ENCODE results near the gene PROM1. TPM values are rescaled to one million over a fixed set of nuclear protein-coding genes. Genes with fewer than 3 reads are reported as not detected.

The PROM1 gene
- polyA plus RNA-seq, 1 donor, result 22.5 TPM

DNA sequence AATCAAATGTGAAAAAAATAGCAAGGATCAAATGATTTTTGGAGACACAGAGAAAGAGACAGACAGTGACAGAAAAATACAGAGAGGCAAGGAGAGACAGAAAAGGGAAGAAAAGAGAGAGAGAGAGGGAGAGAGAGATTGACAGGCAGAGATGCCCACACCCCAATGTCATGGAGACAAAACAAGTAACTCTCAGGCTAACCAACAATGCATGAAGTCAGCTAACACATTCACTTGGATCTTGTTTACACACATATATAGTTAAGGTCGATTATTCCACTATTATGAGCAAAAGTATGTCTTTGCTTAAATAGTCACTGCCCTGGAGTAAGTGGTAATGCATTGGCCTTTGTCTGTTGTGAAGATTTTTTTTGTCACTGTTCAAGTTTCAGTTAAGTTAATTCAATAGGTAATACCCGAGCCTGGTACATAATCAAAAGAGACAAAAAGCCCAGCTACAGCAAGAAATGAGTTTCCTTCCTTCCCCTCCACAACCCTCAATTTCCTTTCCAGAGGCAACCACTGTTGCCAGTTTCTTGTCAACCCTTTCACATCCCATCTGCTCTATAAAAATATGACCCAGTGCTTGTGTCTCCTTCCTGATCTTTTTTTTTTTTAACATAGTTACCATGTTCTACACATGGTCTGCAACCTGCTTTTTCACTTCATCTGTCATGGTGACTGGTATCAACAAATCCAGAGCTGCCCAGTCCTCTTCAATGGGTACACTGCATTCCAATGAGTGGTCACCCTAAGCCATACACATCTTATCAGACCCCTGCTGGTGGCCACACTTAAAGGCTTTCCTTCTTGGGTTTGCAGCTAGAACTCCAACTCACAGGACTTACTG, 52.1 kb downstream of the PROM1 start:
- Histone ChIP-seq H3K9me3 (ENCODE audit: control insufficient read depth, low read depth, low read length) (no peaks in the 10 kb centered on the region), H3K27ac (ENCODE audit: low read length) (no peak overlapping the region), H3K4me3 (ENCODE audit: low read length) (no peak overlapping the region), H3K4me1 (ENCODE audit: control insufficient read depth, insufficient read depth, low read length) (no peaks in the 10 kb centered on the region), H3K27me3 (ENCODE audit: control insufficient read depth, insufficient read depth, low read length) (no peaks in the 10 kb centered on the region), H3K36me3 (ENCODE audit: control insufficient read depth, insufficient read depth, low read length) (no peaks in the 10 kb centered on the region)
- no peak for DNase-seq
- WGBS (ENCODE audit: insufficient coverage, low lambda C conversion rate), result 45% methylated on average over 2 of the region's 2 CpGs

- Histone ChIP-seq H3K9me3 (ENCODE audit: control insufficient read depth, low read depth, low read length) (no peaks in the 10 kb centered on the region), H3K36me3 (ENCODE audit: control insufficient read depth, insufficient read depth, low read length) (no peaks in the 10 kb centered on the region), H3K4me3 (ENCODE audit: low read length) (no peak overlapping the region), H3K4me1 (ENCODE audit: control insufficient read depth, insufficient read depth, low read length) (no peaks in the 10 kb centered on the region), H3K27me3 (ENCODE audit: control insufficient read depth, insufficient read depth, low read length) (no peaks in the 10 kb centered on the region), H3K27ac (ENCODE audit: low read length) (no peak overlapping the region)
- 43% methylated on average over 1 of the region's 1 CpG for WGBS (ENCODE audit: insufficient coverage, low lambda C conversion rate)
- no peak for DNase-seq
Measured at GRCh38 chr4:16029886-16030285, 53.9 kb downstream of the PROM1 start.

GRCh38 chr4:16029262-16029661, 54.6 kb downstream of the PROM1 start:
- WGBS (ENCODE audit: insufficient coverage, low lambda C conversion rate), result no CpG with 5 or more reads among the region's 4 CpGs

GRCh38 chr4:16027626-16028025, 56.2 kb downstream of the PROM1 start:
- no peak for DNase-seq
- no peaks in the 10 kb centered on the region for H3K27me3 ChIP-seq (ENCODE audit: control insufficient read depth, insufficient read depth, low read length)
- peaks cover 5% of the 10 kb centered on the region for H3K36me3 ChIP-seq (ENCODE audit: control insufficient read depth, insufficient read depth, low read length)
- H3K9me3 ChIP-seq (ENCODE audit: control insufficient read depth, low read depth, low read length), result no peaks in the 10 kb centered on the region
- no peaks in the 10 kb centered on the region for H3K4me1 ChIP-seq (ENCODE audit: control insufficient read depth, insufficient read depth, low read length)
- WGBS (ENCODE audit: insufficient coverage, low lambda C conversion rate), result 94% methylated on average over 2 of the region's 4 CpGs
- no peak overlapping the region for H3K4me3 ChIP-seq (ENCODE audit: low read length)
- H3K27ac ChIP-seq (ENCODE audit: low read length), result no peak overlapping the region

More at GRCh38 chr4:16029262-16029661, 54.6 kb downstream of the PROM1 start:
- no peak overlapping the region for H3K4me3 ChIP-seq (ENCODE audit: low read length)
- H3K4me1 ChIP-seq (ENCODE audit: control insufficient read depth, insufficient read depth, low read length), result no peaks in the 10 kb centered on the region
- no peak for DNase-seq
- no peak overlapping the region for H3K27ac ChIP-seq (ENCODE audit: low read length)
- no peaks in the 10 kb centered on the region for H3K9me3 ChIP-seq (ENCODE audit: control insufficient read depth, low read depth, low read length)
- no peaks in the 10 kb centered on the region for H3K27me3 ChIP-seq (ENCODE audit: control insufficient read depth, insufficient read depth, low read length)
- H3K36me3 ChIP-seq (ENCODE audit: control insufficient read depth, insufficient read depth, low read length), result no peaks in the 10 kb centered on the region

GRCh38 chr4:16027114-16027513, 56.7 kb downstream of the PROM1 start:
- no peak for DNase-seq
- Histone ChIP-seq H3K27me3 (ENCODE audit: control insufficient read depth, insufficient read depth, low read length) (no peaks in the 10 kb centered on the region), H3K9me3 (ENCODE audit: control insufficient read depth, low read depth, low read length) (no peaks in the 10 kb centered on the region), H3K4me3 (ENCODE audit: low read length) (no peak overlapping the region), H3K27ac (ENCODE audit: low read length) (no peak overlapping the region), H3K36me3 (ENCODE audit: control insufficient read depth, insufficient read depth, low read length) (peaks cover 5% of the 10 kb centered on the region), H3K4me1 (ENCODE audit: control insufficient read depth, insufficient read depth, low read length) (no peaks in the 10 kb centered on the region)
- WGBS (ENCODE audit: insufficient coverage, low lambda C conversion rate), result no CpG with 5 or more reads among the region's 2 CpGs

GRCh38 chr4:16026160-16026761, 57.6 kb downstream of the PROM1 start:
- Histone ChIP-seq H3K36me3 (ENCODE audit: control insufficient read depth, insufficient read depth, low read length) (peaks cover 5% of the 10 kb centered on the region), H3K4me3 (ENCODE audit: low read length) (no peak overlapping the region), H3K4me1 (ENCODE audit: control insufficient read depth, insufficient read depth, low read length) (no peaks in the 10 kb centered on the region), H3K27me3 (ENCODE audit: control insufficient read depth, insufficient read depth, low read length) (no peaks in the 10 kb centered on the region), H3K27ac (ENCODE audit: low read length) (no peak overlapping the region), H3K9me3 (ENCODE audit: control insufficient read depth, low read depth, low read length) (no peaks in the 10 kb centered on the region)
- WGBS (ENCODE audit: insufficient coverage, low lambda C conversion rate), result 20% methylated on average over 1 of the region's 5 CpGs
- peak; percentile 28 to 32 for DNase-seq

DNA sequence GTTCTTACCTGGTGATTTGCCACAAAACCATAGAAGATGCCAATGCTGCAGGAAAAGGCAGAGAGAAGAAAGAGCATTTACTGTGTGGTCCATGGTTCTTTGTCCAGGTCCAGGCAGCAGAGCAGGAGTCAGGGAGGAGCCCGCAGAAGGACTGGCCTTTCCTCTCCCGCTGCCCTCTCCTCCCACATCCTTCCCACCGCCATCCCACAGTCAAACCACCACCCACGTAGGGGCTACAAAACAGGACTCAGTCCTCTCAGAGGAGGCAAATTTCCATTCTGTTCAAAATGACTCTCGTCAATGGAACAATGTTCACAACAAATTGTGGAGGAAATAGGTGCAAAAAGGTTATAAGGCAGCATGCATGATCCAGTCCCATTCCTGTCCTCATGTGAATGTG, 58.6 kb downstream of the PROM1 start:
- Histone ChIP-seq H3K27ac (ENCODE audit: low read length) (no peak overlapping the region), H3K4me1 (ENCODE audit: control insufficient read depth, insufficient read depth, low read length) (no peaks in the 10 kb centered on the region), H3K4me3 (ENCODE audit: low read length) (no peak overlapping the region), H3K9me3 (ENCODE audit: control insufficient read depth, low read depth, low read length) (no peaks in the 10 kb centered on the region), H3K36me3 (ENCODE audit: control insufficient read depth, insufficient read depth, low read length) (peaks cover 5% of the 10 kb centered on the region), H3K27me3 (ENCODE audit: control insufficient read depth, insufficient read depth, low read length) (no peaks in the 10 kb centered on the region)
- no peak for DNase-seq
- WGBS (ENCODE audit: insufficient coverage, low lambda C conversion rate), result no CpG with 5 or more reads among the region's 5 CpGs

DNA sequence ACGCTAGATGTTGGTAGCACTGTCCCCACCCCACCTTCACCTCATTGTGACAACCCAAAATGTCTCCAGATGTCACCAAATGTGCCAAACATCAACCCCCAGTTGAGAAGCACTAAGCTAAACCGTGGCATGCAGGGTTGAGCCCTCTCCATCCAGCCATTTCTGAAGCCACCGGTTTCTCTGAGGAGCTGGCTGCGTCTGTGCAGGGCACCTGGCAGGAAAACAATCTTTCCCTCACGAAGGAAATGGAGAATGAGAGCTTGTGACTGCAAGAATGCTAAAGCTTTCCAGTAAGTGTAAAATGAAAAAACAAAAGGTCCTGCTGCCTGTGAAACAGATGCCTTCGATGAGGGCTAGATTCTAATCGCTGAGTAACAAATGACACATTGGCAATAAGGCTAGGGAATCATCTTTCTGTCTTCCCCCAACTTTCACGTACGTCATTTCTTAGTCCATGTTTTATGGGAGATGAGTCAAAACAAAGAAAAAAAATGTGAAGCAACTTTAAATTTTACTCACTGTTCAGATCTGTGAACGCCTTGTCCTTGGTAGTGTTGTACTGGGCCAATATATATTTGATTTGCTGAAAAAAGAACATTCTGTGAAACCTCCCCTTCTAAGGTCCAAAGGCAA, 59.9 kb downstream of the PROM1 start:
- Histone ChIP-seq H3K9me3 (ENCODE audit: control insufficient read depth, low read depth, low read length) (no peaks in the 10 kb centered on the region), H3K27me3 (ENCODE audit: control insufficient read depth, insufficient read depth, low read length) (no peaks in the 10 kb centered on the region), H3K4me1 (ENCODE audit: control insufficient read depth, insufficient read depth, low read length) (no peaks in the 10 kb centered on the region), H3K36me3 (ENCODE audit: control insufficient read depth, insufficient read depth, low read length) (peaks cover 5% of the 10 kb centered on the region), H3K4me3 (ENCODE audit: low read length) (no peak overlapping the region), H3K27ac (ENCODE audit: low read length) (no peak overlapping the region)
- WGBS (ENCODE audit: insufficient coverage, low lambda C conversion rate), result no CpG with 5 or more reads among the region's 10 CpGs
- DNase-seq, result no peak

DNA sequence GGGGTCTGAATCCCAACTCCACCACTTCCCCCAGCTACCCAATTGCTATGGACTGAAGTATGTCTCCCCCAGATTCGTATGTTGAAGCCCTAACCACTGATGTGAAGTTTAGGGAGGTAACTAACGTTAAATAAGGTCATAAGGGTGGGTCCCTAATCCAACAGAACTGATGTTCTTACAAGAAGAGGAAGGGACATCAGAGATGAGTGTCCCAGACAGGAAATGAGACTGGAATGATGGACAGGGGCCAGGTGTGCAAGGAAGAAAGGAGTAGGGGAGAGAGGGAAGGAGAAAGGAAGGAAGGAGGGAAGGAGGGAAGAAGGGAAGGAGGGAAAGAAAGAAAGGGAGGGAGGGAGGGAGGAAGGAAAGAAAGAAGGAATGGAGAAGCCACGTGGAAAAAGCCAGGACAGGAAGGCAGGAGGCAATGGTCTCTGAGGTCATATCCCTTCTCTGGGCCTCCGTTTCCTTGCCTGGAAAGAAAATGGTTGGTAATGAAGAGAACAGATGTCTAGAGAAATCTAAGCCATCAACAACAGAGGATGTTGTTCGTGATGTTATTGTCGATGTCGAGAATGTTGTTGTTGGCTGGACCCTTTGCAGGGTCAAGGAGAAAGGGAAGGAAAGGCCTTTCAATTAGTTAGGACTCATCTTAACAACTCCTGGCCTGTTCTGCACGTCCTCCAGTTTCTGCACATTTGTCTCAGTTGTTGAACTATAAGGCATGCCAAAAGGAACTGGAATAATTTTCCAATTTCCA, 61.8 kb downstream of the PROM1 start:
- Histone ChIP-seq H3K36me3 (ENCODE audit: control insufficient read depth, insufficient read depth, low read length) (peaks cover 5% of the 10 kb centered on the region), H3K27me3 (ENCODE audit: control insufficient read depth, insufficient read depth, low read length) (no peaks in the 10 kb centered on the region), H3K4me3 (ENCODE audit: low read length) (no peak overlapping the region), H3K9me3 (ENCODE audit: control insufficient read depth, low read depth, low read length) (no peaks in the 10 kb centered on the region), H3K4me1 (ENCODE audit: control insufficient read depth, insufficient read depth, low read length) (no peaks in the 10 kb centered on the region), H3K27ac (ENCODE audit: low read length) (no peak overlapping the region)
- WGBS (ENCODE audit: insufficient coverage, low lambda C conversion rate), result no CpG with 5 or more reads among the region's 8 CpGs
- DNase-seq, result no peak

GRCh38 chr4:16019649-16020048, 64.2 kb downstream of the PROM1 start:
- no CpG with 5 or more reads among the region's 3 CpGs for whole genome bisulfite sequencing (ENCODE audit: insufficient coverage, low lambda C conversion rate)
- Histone ChIP-seq H3K4me3 (ENCODE audit: low read length) (no peak overlapping the region), H3K27ac (ENCODE audit: low read length) (no peak overlapping the region), H3K27me3 (ENCODE audit: control insufficient read depth, insufficient read depth, low read length) (no peaks in the 10 kb centered on the region), H3K36me3 (ENCODE audit: control insufficient read depth, insufficient read depth, low read length) (peaks cover 5% of the 10 kb centered on the region), H3K4me1 (ENCODE audit: control insufficient read depth, insufficient read depth, low read length) (no peaks in the 10 kb centered on the region), H3K9me3 (ENCODE audit: control insufficient read depth, low read depth, low read length) (no peaks in the 10 kb centered on the region)
- DNase-seq, result no peak
